ENCODE results near the gene C13orf46.

Gene C13orf46

DNA sequence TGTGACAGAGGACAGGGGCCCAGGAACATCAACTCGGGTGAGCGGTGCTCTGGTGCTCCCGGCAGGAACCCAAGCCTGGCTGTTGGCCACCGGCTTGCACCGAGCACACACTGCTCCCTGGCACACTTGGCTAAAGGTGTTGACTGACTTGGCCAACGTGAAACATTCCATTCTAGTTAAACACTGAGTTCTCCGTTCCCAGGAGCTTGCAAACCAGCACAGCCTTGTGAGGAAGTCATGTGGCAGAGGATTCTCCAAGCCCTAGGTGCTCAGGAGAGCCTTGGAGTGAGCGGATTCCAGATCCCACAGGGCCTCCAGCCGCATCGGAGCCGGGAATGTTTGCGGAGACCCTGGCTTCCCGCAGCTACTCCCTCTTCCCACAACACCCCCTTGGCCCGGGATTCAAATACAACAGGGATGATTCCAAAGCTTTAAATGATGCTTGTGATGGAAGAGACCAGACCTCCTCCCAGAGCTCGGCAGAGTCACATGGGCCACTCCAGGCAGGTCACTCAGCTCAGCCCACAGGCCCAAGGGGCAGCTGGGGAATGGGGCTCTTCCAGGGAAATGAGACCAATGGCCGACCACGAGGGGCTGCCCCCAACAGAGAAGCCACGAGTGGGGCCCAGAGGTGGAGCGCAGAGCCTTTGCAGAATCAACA is 2.9 kb downstream of the C13orf46 start:
- DNase-seq, result no peak

DNA sequence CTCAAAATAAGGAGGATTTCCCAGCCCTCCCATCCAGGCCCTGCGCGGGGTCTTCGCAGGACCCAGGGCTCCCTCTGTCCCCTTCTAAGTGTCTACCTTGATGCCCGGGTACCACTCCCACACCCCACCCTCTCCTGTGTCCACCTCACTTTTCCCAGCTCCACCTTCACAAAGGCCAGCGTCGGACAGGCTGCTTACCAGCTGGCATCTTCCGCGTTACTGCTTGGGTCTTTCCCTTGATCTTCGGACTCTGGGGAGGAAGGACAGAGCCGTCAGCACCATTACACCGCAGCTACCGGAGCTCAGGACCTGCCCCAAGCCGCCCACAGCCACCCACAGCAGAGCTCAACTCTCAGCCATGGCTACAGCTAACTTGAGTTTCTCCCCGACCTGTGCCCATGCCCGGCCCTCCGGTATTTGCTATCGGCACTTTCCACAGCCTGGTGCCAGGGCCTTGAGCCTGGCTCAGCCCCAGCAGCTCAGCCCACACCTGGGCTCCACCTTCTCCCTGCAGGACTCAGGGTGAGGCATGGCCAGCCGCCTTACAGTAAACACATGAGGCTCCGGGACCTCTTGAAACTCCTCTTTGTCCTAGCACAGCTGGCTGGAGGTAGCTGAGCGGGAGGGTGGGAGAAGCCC is 3.8 kb downstream of the C13orf46 start:
- no peak for DNase-seq

DNA sequence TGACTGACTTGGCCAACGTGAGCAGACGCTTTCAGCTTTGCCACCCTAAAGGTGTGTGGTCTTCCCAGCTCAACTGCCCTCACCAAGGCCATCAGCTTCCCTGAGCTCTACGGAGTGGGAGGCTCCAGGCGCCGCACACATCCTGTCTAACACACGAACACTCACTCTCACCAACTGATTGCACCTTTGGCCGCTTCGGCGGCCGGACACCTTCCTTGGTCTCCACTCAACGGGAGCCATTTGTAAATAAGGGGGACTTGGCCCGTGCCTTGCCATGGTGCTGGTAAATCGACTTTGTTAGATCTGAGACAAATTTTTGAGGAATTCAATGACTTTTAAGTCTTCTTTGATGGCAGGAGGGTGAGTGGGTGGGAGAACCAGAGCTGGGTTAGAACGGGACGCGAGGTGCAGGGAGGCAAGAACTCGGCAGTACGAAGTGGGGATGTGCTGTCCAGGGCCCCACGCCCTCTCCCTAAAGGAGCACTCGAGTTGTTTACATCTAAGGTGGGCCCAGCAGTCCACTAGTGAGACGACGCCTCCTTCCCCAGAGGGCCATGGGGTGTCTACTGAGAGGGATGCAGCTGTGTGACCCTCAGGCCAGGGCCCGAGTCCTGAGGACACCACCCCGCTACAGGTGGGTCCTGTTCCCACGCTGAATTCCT is 4.4 kb downstream of the C13orf46 start:
- DNase-seq, result no peak

DNA sequence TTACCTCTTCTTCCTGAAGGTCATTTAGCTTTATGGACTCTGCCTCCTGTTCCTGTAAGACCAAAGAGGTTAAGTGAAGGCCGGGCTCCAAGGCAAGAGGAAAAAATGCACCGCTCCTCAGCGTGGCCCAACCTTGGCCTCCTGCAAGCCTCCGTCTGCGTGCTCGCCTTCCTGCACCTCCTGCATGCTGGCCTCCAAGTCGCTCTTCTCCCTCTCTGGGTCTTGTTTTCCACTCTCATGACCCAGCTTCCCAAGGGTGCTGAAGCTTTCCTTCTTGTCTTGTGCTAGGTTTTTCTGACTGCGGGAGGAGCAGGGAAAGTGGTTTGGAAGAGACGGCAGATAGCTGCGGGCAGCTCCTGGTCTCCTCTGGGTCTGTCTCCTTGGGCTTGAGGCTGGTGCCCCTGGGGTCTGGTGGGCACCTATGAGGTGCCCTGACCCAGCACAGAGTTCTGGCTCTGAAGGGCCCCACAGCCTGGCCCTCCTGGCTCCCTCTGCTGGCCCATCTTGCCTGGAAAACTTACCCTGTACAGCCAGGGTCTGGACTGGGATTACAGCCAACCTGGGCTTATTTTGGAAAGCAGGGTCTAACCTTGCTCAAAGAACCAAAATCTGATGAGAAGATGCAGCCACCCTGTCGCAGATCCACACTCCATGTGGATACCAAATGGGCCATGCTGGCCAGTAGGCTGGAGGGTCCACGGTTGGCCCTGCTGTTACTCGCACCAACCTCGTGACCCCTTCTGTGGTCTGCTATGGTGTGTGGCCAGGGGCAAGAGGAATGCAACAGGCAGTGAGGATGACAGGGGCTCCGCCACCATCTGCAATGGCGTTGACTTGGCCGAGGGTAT is 5.2 kb downstream of the C13orf46 start:
- no peak for DNase-seq

DNA sequence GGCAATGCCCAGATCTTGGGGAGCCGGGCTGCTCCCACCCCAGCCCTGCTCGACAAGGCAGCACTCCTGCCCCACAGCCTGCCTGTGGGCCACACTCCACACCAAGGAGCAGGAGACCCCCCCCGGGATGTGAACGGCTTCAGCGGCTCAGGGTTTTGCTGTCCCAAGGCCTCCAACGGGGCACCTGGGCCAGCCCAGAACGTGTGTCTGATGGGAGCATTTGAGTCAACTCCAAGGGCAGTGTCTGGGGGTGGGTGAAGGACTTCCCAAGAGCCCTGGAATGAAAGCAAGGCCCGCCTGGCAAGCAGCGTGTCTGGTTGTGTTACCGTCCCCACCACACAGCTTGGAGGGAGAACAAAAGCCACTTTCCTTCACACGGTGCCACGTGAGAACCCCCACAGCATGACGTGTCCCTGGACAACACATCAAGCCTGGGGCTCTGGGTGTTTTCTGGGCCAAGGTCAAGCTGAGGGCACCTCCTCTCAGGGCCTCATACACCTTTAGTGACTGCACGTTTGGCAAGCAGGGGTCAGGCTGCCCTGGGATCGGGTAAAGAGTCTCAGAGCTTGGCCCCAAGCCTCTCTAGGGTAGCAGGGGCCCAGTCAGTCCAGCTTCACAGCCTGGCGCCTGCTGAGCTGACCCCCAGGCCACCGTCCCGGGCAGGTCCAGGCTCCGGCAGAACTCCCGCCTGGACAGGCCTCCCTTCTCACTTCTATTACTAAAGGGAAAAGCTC is 6.0 kb downstream of the C13orf46 start:
- no peak for DNase-seq

DNA sequence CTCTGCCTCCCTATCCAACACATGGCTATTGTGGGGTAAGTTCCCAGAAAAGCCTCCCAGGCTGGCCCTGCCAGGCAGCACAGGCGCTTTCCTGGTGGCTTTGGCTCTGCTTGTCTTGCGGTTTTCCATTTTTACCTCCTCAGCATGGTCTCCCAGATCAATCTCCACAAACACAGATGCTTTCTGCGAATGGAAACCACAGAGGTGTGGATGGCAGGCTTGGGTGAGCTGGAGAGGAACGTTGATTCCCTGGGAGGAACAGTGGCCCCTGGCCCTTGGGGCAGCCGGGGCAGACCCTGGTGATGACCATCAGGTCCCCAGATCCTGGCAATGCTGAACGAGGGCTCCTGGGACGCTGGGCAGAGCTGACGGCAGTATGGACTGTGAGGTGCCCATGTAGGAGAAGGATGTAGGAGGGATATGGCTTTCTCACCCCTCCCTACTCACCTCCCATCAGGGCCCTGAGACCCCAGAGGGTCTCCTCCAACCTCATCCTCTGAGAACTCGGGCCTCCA is 6.6 kb downstream of the C13orf46 start:
- no peak for DNase-seq

DNA sequence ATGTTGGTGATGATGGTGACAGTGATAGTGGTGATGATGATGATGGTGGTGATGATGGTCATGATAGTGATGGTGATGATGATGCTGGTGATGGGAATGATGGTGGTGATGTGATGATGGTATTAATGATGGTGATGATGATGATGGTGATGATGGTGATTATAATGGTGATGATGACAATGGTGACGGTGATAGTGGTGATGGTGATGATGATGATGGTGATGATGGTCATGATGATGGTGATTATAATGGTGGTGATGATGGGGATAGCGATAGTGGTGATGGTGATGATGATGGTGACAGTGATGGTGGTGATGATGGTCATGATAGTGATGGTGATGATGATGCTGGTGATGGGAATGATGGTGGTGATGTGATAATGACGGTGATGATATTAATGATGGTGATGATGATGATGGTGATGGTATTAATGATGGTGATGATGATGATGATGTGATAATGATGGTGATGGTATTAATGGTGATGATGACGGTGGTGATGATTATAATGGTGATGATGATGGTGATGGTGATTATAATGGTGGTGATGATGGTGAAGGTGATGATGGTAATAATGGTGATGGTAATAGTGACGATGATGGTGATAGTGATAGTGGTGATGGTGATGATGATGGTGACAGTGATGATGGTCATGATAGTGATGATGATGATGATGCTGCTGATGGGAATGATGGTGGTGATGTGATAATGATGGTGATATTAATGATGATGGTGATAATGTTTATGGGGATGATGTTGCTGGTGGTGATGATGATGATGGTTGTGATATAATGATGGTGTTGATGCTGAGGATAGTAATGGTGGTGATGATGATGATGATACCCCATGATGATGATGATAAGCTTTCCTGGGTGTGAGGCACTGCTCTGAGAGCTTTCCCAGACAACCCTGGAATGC is 7.7 kb downstream of the C13orf46 start:
- DNase-seq, result no peak

DNA sequence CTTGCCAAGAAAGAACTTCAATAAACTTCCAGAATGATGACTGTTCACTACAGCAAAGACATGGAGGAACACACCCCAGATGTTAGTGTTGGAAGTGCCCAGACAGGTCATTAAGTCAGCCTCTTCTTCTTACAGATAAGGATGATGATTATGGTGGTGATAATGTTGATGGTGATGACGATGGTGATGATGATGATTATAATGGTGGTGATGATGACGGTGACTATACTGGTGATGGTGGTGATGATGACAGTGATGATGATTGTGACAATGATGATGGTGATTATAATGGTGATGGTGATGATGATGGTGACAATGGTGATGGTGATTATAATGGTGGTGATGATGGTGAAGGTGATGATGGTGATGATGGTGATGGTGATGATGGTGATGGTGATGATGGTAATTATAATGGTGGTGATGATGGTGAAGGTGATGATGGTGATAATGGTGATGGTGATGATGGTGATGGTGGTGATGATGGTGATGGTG is 8.4 kb downstream of the C13orf46 start:
- no peak for DNase-seq

DNA sequence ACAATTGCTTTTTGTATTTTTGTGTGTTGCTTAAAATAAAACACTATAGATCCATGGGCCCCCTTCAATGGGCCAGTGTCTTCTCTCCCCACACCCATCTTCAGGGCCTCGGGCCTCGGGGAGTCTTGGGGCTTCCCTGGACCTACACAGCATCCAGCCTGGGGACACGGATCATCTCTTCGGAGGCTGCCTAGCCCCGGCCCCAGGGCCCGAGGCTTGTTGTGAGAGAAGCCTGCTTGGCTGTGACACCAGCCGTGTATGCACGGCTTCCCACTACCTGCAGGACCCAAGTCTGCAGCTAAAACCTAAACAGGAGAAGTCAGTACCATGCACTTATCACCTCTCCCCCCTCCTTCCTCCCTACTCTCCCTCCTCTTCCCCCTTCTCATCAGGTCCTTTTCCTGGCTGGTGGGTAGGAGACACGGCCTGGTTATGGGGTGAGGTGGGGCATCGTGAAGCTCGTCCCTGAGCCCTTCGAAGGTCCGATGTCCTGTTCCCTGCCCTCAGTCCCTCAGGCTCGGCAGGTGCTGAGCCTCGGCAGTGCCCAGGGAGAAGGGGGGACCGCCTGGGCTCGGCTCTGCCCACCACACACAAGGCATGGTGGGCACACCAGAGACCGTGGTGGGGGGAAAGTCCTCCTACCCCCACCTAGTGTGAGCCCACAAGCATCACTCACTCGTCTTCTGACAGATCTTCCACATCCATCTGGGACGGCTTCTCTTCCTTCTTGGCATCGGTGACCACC is 9.5 kb downstream of the C13orf46 start:
- no peak for DNase-seq

DNA sequence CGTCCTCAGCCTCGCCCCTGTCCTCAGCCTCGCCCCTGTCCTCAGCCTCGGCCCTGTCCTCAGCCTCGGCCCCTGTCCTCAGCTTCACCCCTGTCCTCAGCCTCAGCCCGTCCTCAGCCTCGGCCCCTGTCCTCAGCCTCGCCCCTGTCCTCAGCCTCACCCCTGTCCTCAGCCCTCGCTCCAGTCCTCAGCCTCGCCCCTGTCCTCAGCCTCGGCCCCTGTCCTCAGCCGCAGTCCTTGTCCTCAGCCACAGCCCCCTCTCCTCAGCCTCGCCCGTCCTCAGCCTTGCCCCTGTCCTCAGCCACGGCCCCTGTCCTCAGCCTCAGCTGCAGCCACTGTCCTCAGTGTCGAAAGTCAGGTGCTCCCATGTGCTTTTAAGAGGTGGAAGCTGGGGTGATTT is 10.5 kb downstream of the C13orf46 start:
- DNase-seq, result no peak

DNA sequence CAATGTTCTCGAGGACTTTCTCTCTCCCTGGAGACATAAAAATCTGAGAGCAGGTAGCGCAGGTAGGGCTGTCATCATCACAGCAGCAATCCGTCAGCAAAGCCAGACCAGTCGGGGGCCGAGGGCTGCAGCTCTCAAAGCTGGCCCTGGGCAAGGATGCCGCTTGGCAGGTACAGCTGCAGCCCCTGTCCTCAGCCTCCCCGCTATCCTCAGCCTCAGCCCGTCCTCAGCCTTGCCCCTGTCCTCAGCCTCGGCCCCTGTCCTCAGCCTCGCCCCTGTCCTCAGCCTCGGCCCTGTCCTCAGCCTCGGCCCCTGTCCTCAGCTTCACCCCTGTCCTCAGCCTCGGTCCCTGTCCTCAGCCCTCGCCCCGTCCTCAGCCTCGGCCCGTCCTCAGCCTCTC is 10.9 kb downstream of the C13orf46 start:
- DNase-seq, result no peak

DNA sequence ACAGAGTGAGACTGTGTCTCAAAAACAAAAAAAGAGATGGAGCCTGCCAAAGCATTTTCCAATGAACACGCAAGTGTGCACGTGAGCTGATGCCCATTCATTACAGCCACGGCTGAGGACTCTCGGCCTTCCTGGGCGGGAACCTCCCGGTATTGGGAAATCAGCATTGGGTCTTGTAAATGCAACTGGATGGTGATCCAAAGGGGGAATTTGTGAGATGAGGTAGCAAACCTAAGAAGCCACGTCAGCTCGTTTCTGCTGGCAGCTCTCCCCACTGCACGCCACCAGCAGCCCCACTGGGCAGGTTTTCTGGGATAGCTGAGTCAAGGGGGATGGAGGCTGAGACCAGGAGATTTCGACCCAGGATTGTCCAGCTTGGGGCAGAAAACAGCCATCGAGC is 11.5 kb downstream of the C13orf46 start:
- DNase-seq, result no peak

DNA sequence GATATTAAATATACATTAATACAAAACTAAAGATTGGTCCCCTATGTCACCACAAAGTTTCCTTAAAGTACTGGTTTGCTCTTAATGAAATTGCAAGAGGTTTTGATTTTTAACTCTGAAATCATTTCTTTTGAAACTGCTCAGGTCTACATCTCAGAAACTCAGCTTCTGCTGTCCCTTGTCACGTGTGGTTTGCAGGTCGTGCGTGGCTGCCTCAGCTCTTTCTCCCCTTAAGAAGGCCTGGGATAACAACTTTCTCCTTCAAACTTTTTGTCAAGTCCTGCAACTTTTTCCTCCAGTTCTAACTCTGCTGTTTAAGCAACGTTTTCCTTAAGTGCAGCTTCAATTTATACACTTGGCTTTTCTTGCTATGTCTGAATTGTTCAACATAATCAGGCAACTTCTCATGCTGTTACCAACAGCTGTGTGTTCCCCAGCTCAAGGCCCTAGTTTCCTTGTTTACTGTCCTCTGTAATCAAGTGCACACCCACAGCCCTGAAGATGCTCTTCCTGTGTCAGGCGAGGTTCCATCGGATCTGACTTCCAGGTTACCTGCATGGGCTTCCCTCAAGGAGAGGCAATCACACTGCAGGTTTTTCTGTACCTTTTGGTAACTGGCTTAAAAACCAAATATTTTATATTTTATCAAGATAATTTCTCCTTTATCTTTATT is 13.5 kb downstream of the C13orf46 start:
- DNase-seq, result no peak

DNA sequence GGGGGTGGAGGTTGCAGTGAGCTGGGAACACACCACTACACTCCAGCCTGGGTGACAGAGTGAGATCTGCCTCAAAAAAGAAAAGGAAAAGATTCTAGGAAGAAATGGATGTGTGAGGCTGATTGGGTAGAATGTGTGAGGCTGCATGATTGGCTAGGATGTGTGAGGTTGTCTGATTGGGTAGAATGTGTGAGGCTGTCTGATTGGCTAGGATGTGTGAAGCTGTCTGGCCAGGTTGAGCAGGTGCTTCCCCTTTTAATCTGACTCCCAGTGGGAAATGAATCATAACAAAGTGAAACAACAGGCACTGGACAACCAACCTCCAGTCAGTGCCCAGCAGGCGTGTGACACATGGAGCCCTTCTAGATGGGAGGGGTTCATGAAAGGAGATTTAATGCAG is 14.7 kb downstream of the C13orf46 start:
- no peak for DNase-seq

DNA sequence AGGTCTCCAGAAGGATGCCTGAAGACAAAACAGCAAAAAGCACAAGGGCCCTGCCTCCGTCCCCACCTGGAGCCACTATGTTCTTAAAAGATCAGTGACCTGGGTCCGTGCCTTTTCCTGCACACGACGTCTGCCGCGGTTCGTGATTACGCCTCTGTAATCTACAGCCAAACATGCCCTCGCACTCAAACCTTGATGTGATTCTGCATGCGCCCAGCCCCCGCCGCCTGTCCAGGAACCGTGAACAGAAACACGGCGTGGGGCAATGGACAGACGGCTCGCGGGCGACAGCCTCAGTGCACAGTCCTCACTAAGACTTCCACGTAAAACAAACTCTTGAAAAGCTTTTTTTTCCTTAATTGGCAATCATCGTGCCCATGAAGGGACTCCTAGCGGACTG is 15.5 kb downstream of the C13orf46 start:
- DNase-seq, result no peak

DNA sequence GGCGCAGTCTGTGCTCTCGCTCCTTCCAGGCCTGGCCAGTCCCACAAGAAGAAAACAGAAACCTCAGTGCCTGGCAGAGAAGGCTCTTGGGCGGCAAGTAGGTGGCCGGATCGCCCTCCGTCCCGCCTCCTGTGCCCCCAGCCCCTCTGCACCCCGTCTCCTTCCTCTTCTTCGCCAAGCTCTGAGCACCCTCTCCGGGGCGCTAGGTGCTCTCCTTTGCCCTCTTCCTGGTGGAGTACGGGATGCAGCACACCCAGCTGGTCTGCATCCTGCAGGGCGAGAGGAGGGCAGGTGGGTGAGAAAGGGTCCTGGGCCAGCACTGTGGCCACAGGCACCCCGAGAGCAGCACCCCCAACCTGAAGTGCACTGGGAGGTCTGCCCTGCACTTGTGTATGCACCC is 17.3 kb downstream of the C13orf46 start:
- no peak for DNase-seq

DNA sequence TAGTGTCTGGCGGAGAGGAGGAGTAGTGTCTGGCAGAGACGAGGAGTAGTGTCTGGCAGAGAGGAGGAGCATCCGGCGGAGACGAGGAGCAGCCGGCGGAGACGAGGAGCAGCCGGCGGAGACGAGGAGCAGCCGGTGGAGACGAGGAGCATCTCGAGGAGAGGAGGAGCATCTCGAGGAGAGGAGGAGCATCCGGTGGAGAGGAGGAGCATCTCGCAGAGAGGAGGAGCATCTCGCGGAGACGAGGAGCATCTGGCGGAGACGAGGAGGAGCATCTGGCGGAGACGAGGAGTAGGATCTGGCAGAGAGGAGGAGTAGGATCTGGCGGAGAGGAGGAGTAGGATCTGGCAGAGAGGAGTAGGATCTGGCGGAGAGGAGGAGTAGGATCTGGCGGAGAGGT is 18.2 kb downstream of the C13orf46 start:
- no peak for DNase-seq

DNA sequence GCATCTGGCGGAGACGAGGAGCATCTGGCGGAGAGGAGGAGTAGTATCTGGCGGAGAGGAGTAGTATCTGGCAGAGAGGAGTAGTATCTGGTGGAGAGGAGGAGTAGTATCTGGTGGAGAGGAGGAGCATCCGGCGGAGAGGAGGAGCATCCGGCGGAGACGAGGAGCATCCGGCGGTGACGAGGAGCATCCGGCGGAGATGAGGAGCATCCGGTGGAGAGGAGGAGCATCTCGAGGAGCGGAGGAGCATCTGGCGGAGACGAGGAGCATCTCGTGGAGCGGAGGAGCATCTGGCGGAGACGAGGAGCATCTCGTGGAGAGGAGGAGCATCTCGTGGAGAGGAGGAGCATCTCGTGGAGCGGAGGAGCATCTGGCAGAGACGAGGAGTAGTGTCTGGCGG is 18.6 kb downstream of the C13orf46 start:
- no peak for DNase-seq

DNA sequence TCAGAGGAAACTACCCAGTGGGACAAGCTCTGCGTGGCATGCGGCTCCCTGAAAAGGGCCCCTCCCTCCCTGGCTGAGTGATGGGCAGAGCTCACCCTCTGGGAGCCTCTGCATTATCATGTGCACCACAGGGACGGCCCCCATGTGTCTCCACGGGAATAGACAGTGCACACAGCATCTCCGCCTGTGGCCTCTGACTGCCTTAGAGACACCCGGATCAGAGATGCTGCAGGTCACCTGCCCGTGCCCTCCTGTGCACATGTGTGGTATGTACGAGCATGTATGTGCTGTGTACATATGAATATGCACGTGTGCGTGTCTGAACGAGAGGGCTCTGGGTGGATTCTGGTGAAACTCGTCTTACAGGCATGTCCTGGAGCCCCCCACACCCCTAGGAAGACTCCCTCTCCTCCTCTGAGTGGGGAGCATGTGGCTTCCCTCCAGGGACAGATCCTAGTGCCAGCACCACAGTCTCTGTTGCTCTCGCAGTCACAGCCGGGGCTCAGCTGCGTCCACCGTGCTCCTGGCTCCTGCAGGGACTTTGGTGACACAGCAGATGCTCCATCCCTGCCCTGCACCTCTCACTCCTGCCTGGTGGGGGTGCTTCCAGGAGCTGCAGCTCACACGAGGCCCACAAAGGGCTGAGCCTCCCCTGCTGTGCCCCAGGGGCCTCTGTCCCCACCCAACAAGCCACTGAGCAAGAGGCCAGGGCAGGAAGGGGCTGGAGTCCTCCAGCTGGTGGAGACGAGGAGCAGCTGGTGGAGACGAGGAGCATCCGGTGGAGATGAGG is 19.6 kb downstream of the C13orf46 start:
- DNase-seq, result no peak

All from retina (tissue), 1 donor.